K562 (cell line): Measurements from ENCODE around the gene TGM5. TPM values are rescaled to one million over a fixed set of nuclear protein-coding genes. Genes with fewer than 3 reads are reported as not detected.
A peak's percentile ranks its signal among the peaks of the same experiment; 100 is the strongest.

Source experiments
- ARNT ChIP-seq, 2 experiments: fragments of 450-650 bp; IDR thresholded peaks; 2 replicates each; pipeline ENCODE4 v1.6.1; 2016; ENCODE audit warnings: mild to moderate bottlenecking in 1 of 2
- CBFA2T2 ChIP-seq: fragments of 450-650 bp; conservative IDR thresholded peaks from 2 replicates; pipeline ENCODE4 v1.6.1; 2017; ENCODE audit warnings: mild to moderate bottlenecking
- CEBPG ChIP-seq, 3 experiments: fragments of 200-800 bp in 1 of 3; sonication (Bioruptor generic) in 1 of 3; sonication (generic) in 1 of 3; formaldehyde crosslinking in 1 of 3; IDR thresholded peaks in 2 of 3; conservative IDR thresholded peaks in 1 of 3; 2 replicates each; pipeline versions ENCODE4 v1.6.1 to v1.8.0; 2016 to 2022; ENCODE audit warnings: missing compliant biosample characterization in 2 of 3, missing genetic modification characterization in 2 of 3, mild to moderate bottlenecking in 1 of 3, missing genetic modification reagents in 1 of 3
- E2F8 ChIP-seq: fragments of 450-650 bp; IDR thresholded peaks from 2 replicates; pipeline ENCODE4 v1.7.1; 2018; ENCODE audit warnings: mild to moderate bottlenecking, low read depth; ENCODE audit not compliant: partially characterized antibody
- HDAC2 ChIP-seq: fragments of 450-650 bp; IDR thresholded peaks from 2 replicates; pipeline ENCODE4 v1.6.1; 2016; ENCODE audit warnings: mild to moderate bottlenecking
- HEY1 ChIP-seq: fragments of 250-450 bp; sonication (Bioruptor Pico); IDR thresholded peaks from 2 replicates; pipeline ENCODE4 v1.5.0; 2020; ENCODE audit warnings: mild to moderate bottlenecking, moderate library complexity, borderline replicate concordance
- HLTF ChIP-seq: fragments of 450-650 bp; IDR thresholded peaks from 2 replicates; pipeline ENCODE4 v1.6.1; 2016
- MTA3 ChIP-seq: fragments of 450-650 bp; formaldehyde crosslinking; IDR thresholded peaks from 2 replicates; pipeline ENCODE4 v1.6.1; 2017; ENCODE audit warnings: mild to moderate bottlenecking, borderline replicate concordance
- PCBP2 ChIP-seq: fragments of 200-400 bp; formaldehyde crosslinking; IDR thresholded peaks from 2 replicates; pipeline ENCODE4 v1.6.1; 2018; ENCODE audit warnings: low read length, low read depth, mild to moderate bottlenecking, moderate library complexity; ENCODE audit not compliant: poor library complexity, severe bottlenecking
- STAT5B ChIP-seq: fragments of 250-450 bp; sonication (Bioruptor Pico); IDR thresholded peaks from 2 replicates; pipeline ENCODE4 v1.8.0; 2021; ENCODE audit warnings: mild to moderate bottlenecking, inconsistent platforms
- SUPT5H ChIP-seq: fragments of 450-650 bp; IDR thresholded peaks from 2 replicates; pipeline ENCODE4 v1.6.1; 2016
- TSC22D4 ChIP-seq: fragments of 450-650 bp; IDR thresholded peaks from 2 replicates; pipeline ENCODE4 v1.6.1; 2016; ENCODE audit warnings: missing genetic modification characterization, missing biosample characterization, control low read depth
- ZEB2 ChIP-seq: fragments of 450-650 bp; IDR thresholded peaks from 2 replicates; pipeline ENCODE4 v1.6.1; 2016
- ZNF695 ChIP-seq: fragments of 450-650 bp; formaldehyde crosslinking; IDR thresholded peaks from 2 replicates; pipeline ENCODE4 v1.4.0; 2020; ENCODE audit warnings: mild to moderate bottlenecking, moderate library complexity
- ZNF75A ChIP-seq: fragments of 450-650 bp; formaldehyde crosslinking; IDR thresholded peaks from 2 replicates; pipeline ENCODE4 v1.4.0; 2020; ENCODE audit warnings: mild to moderate bottlenecking
- polyA plus RNA-seq, 8 experiments: library from polyadenylated mRNA; depleted of rRNA in 4 of 8; stranded (reverse) in 5 of 8; unstranded in 3 of 8; fragments of >200 nt; fragmentation: Nextera tagmentation in 2 of 8; fragmentation: Illumina TruSeq in 1 of 8; extraction: Ambion mirVana in 2 of 8; extraction: Trizol in 1 of 8; gene quantifications; 2 replicates each; pipeline versions ENCODE4 v1.2.1 to v1.2.3, GENCODE V29; 2011 to 2014; ENCODE audit warnings: inconsistent platforms in 1 of 8, missing spikeins in 1 of 8
- total RNA-seq, 7 experiments: library from RNA; depleted of rRNA in 6 of 7; stranded (reverse); fragments of >200 nt in 6 of 7; fragmentation: Illumina TruSeq in 2 of 7; extraction: Trizol in 2 of 7; gene quantifications; 2 replicates each; pipeline versions ENCODE4 v1.2.1 to v1.2.3, GENCODE V29; 2011 to 2021; ENCODE audit warnings: low replicate concordance in 1 of 7
- TF ChIP-seq, protein P1 (sequence below), 2 experiments: fragments of 200-800 bp in 1 of 2; sonication (Bioruptor generic) in 1 of 2; sonication (generic) in 1 of 2; formaldehyde crosslinking in 1 of 2; IDR thresholded peaks in 1 of 2; conservative IDR thresholded peaks in 1 of 2; 2 replicates each; pipeline versions ENCODE4 v1.5.0 to v1.6.1; 2016 to 2020; ENCODE audit warnings: missing compliant biosample characterization in 1 of 2, missing genetic modification characterization in 1 of 2, missing genetic modification reagents in 1 of 2
- TF ChIP-seq, protein P2 (sequence below), 3 experiments: fragments of 200-800 bp in 1 of 3; fragments of 250-450 bp in 1 of 3; fragments of 450-650 bp in 1 of 3; sonication (Bioruptor Pico) in 1 of 3; sonication (Bioruptor generic) in 1 of 3; formaldehyde crosslinking in 1 of 3; IDR thresholded peaks; 2 replicates each; pipeline versions ENCODE4 v1.6.1 to v1.8.0; 2016 to 2022; ENCODE audit warnings: mild to moderate bottlenecking in 2 of 3, missing genetic modification characterization in 2 of 3, missing compliant biosample characterization in 1 of 3, moderate library complexity in 1 of 3
- TF ChIP-seq, protein P3 (sequence below): fragments of 250-450 bp; sonication (Bioruptor Pico); IDR thresholded peaks from 2 replicates; pipeline ENCODE4 v1.5.0; 2020; ENCODE audit warnings: mild to moderate bottlenecking, borderline replicate concordance

TGM5 gene
- total and polyA plus RNA-seq, 9 of the 15 experiments (the other 6 are each of a cell fraction or from before 2014, with no cell fraction given) = 0.03 to 0.10 (median 0.07) TPM; not detected in 6

- TF ChIP-seq ZEB2 (0 out of 2 replicates have a peak, but pooled peaks have one; percentile 14), HLTF (no peak), TSC22D4 (tag) (no peak), ZNF695 (CRISPR knock-in tag) (no peak), CBFA2T2 (no peak), MTA3 (peak; percentile 53; the same call in 1 of the 2 replicates), HDAC2 (peak; percentile 21; the same call in 1 of the 2 replicates), E2F8 (peak; percentile 16), PCBP2 (no peak), CEBPG (CRISPR knock-in tag; IDR thresholded peaks at IDR 0.05) (0 out of 2 replicates have a peak, but pooled peaks have one; percentile 13), CEBPG (tag; conservative IDR thresholded peaks at IDR 0.05 in 1 of 2, IDR thresholded peaks at IDR 0.05 in 1 of 2) (no peak), STAT5B (CRISPR knock-in tag) (no peak), SUPT5H (no peak), HEY1 (CRISPR knock-in tag) (no peak), ARNT (IDR thresholded peaks at IDR 0.05) (no peak), ZNF75A (CRISPR knock-in tag) (no peak)
- TF ChIP-seq, protein P1, sequence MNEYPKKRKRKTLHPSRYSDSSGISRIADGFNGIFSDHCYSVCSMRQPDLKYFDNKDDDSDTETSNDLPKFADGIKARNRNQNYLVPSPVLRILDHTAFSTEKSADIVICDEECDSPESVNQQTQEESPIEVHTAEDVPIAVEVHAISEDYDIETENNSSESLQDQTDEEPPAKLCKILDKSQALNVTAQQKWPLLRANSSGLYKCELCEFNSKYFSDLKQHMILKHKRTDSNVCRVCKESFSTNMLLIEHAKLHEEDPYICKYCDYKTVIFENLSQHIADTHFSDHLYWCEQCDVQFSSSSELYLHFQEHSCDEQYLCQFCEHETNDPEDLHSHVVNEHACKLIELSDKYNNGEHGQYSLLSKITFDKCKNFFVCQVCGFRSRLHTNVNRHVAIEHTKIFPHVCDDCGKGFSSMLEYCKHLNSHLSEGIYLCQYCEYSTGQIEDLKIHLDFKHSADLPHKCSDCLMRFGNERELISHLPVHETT (CRISPR knock-in tag; conservative IDR thresholded peaks at IDR 0.05 in 1 of 2, IDR thresholded peaks at IDR 0.05 in 1 of 2) = no peak
- TF ChIP-seq, protein P2, sequence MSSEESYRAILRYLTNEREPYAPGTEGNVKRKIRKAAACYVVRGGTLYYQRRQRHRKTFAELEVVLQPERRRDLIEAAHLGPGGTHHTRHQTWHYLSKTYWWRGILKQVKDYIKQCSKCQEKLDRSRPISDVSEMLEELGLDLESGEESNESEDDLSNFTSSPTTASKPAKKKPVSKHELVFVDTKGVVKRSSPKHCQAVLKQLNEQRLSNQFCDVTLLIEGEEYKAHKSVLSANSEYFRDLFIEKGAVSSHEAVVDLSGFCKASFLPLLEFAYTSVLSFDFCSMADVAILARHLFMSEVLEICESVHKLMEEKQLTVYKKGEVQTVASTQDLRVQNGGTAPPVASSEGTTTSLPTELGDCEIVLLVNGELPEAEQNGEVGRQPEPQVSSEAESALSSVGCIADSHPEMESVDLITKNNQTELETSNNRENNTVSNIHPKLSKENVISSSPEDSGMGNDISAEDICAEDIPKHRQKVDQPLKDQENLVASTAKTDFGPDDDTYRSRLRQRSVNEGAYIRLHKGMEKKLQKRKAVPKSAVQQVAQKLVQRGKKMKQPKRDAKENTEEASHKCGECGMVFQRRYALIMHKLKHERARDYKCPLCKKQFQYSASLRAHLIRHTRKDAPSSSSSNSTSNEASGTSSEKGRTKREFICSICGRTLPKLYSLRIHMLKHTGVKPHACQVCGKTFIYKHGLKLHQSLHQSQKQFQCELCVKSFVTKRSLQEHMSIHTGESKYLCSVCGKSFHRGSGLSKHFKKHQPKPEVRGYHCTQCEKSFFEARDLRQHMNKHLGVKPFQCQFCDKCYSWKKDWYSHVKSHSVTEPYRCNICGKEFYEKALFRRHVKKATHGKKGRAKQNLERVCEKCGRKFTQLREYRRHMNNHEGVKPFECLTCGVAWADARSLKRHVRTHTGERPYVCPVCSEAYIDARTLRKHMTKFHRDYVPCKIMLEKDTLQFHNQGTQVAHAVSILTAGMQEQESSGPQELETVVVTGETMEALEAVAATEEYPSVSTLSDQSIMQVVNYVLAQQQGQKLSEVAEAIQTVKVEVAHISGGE (CRISPR knock-in tag; IDR thresholded peaks at IDR 0.05) = peak in 1 of 3 experiments; percentile 23; a peak in 2 of 6 replicates
- TF ChIP-seq, protein P3, sequence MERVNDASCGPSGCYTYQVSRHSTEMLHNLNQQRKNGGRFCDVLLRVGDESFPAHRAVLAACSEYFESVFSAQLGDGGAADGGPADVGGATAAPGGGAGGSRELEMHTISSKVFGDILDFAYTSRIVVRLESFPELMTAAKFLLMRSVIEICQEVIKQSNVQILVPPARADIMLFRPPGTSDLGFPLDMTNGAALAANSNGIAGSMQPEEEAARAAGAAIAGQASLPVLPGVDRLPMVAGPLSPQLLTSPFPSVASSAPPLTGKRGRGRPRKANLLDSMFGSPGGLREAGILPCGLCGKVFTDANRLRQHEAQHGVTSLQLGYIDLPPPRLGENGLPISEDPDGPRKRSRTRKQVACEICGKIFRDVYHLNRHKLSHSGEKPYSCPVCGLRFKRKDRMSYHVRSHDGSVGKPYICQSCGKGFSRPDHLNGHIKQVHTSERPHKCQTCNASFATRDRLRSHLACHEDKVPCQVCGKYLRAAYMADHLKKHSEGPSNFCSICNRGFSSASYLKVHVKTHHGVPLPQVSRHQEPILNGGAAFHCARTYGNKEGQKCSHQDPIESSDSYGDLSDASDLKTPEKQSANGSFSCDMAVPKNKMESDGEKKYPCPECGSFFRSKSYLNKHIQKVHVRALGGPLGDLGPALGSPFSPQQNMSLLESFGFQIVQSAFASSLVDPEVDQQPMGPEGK (CRISPR knock-in tag) = no peak
These were observed 80.8 kb downstream of the TGM5 start (continued) for GRCh38 chr15:43186003-43186353.
